Natural killer cell (primary cell): ENCODE measurements around the gene FXYD7. TPM values are rescaled to one million over a fixed set of nuclear protein-coding genes. Genes with fewer than 3 reads are reported as not detected.

ENCODE experiments used
- ATAC-seq, 3 donors: fragments of 150-1000 bp in 2 of 3; fragments of 200-7000 bp in 1 of 3; cut with Tn5 transposase; 1 replicate in 1 of 3; 2 replicates in 2 of 3; pipeline ENCODE4 v1.10.0; 2021; ENCODE audit warnings: mild to moderate bottlenecking in 2 of 3, moderate library complexity in 2 of 3
- DNase-seq, 2 donors: peaks; one replicate each; pipeline versions ENCODE4 v3.0.0 to v3.0.0-alpha.2; 2013 to 2021; ENCODE audit warnings: mixed read lengths in 1 of 2
- H3K27ac ChIP-seq: one replicate; pipeline ENCODE4 v1.5.1; 2013; ENCODE audit warnings: mild to moderate bottlenecking, low read length
- H3K27me3 ChIP-seq: one replicate; pipeline ENCODE4 v1.6.1; 2013; ENCODE audit warnings: low read length; ENCODE audit not compliant: control insufficient read depth, insufficient read depth
- H3K36me3 ChIP-seq: one replicate; pipeline ENCODE4 v1.6.1; 2013; ENCODE audit warnings: low read length; ENCODE audit not compliant: control insufficient read depth, insufficient read depth
- H3K4me1 ChIP-seq: one replicate; pipeline ENCODE4 v1.6.1; 2013; ENCODE audit warnings: low read length; ENCODE audit not compliant: control insufficient read depth, insufficient read depth
- H3K4me3 ChIP-seq: one replicate; pipeline ENCODE4 v1.5.1; 2013; ENCODE audit warnings: low read length
- H3K9me3 ChIP-seq: one replicate; pipeline ENCODE4 v1.6.1; 2013; ENCODE audit warnings: low read length; ENCODE audit not compliant: control insufficient read depth, insufficient read depth
- H3K27ac Mint-ChIP-seq, 2 donors: one replicate each; pipeline ENCODE4 v1.8.0; 2022; ENCODE audit warnings: mild to moderate bottlenecking in 2 of 2, mixed read lengths in 2 of 2, moderate library complexity in 1 of 2
- H3K27me3 Mint-ChIP-seq, 2 donors: one replicate each; pipeline ENCODE4 v1.8.0; 2022; ENCODE audit warnings: low read depth in 2 of 2, mixed read lengths in 2 of 2
- H3K36me3 Mint-ChIP-seq: one replicate; pipeline ENCODE4 v1.8.0; 2022; ENCODE audit warnings: mixed read lengths
- H3K4me1 Mint-ChIP-seq, 2 donors: one replicate each; pipeline ENCODE4 v1.8.0; 2022; ENCODE audit warnings: mixed read lengths in 2 of 2
- H3K4me3 Mint-ChIP-seq: one replicate; pipeline ENCODE4 v1.8.0; 2022; ENCODE audit warnings: mild to moderate bottlenecking, moderate library complexity, mixed read lengths
- H3K9me3 Mint-ChIP-seq, 2 donors: one replicate each; pipeline ENCODE4 v1.8.0; 2022; ENCODE audit warnings: mixed read lengths in 2 of 2
- CTCF ChIP-seq: fragments of 200-600 bp; IDR thresholded peaks from one replicate; pipeline ENCODE4 v1.8.0; 2022; ENCODE audit warnings: antibody characterized with exemption
- WGBS: methylation state at CpG from one replicate; pipeline ENCODE4 v1.1.7; 2013; ENCODE audit warnings: missing lambda C conversion rate; ENCODE audit not compliant: insufficient coverage; 5-methylcytosine and 5-hydroxymethylcytosine counted together
- intact Hi-C: fragments of 100-400 bp; cut with micrococcal nuclease; formaldehyde crosslinking; loops from one replicate; pipeline ENCODE4 v1.14.2; 2022
- total RNA-seq, 4 donors: library from RNA; stranded (reverse); fragments of 120-200 nt in 1 of 4; gene quantifications; one replicate each; pipeline versions ENCODE4 v1.2.3 to v1.2.4, GENCODE V29; 2013 to 2022

Gene FXYD7
- total RNA-seq, 3 donors from 2014 or later (not counting 1 experiment from before 2014, with no cell fraction given): 4.0 to 5.4 (median 4.9) TPM

DNA sequence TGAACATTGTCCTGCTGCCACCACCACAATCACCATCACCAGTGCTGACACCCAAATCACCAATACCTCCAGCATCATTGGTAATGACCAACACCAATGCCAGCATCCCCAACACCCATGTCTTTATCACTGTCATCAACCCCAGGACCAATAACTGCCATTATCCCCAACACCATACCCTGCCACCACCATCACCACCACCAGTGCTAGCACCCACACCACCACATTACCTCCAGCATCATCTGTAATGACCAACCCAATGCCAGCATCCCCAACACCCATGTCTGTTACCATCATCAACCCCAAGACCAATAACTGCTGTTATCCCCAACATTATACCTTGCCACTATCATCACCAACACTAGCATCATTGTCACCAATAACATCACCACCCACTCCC lies 10.8 kb upstream of the FXYD7 start:
- Mint-ChIP-seq H3K27me3 (peaks cover 0 to 6% of the 10 kb centered on the region in 2 donors), H3K36me3 (no peaks in the 10 kb centered on the region), H3K4me1 (peaks cover 0 to 3% of the 10 kb centered on the region in 2 donors), H3K27ac (no peak overlapping the region), H3K4me3 (no peak overlapping the region), H3K9me3 (peaks cover 0 to 4% of the 10 kb centered on the region in 2 donors)
- Histone ChIP-seq H3K27ac (no peak overlapping the region), H3K9me3 (no peaks in the 10 kb centered on the region), H3K36me3 (no peaks in the 10 kb centered on the region), H3K4me3 (no peak overlapping the region), H3K27me3 (no peaks in the 10 kb centered on the region), H3K4me1 (peaks cover 4% of the 10 kb centered on the region)
- ATAC-seq: no peak
- TF ChIP-seq CTCF: no peak
- DNase-seq: no peak
- intact Hi-C loops: no loop called here

GRCh38 chr19:35133826-35134225 lies 9.2 kb upstream of the FXYD7 start:
- intact Hi-C loops: no loop called here
- peaks cover 0 to 12% of the 10 kb centered on the region in 2 donors for H3K27me3 Mint-ChIP-seq
- H3K27ac ChIP-seq: no peak overlapping the region
- WGBS: 93% methylated on average over 11 of the region's 11 CpGs
- H3K4me3 ChIP-seq: no peak overlapping the region
- peaks cover 4% of the 10 kb centered on the region for H3K4me1 ChIP-seq
- H3K27me3 ChIP-seq: no peaks in the 10 kb centered on the region
- no peak overlapping the region for H3K4me3 Mint-ChIP-seq
- DNase-seq (no peak), ATAC-seq (no peak)
- no peak overlapping the region for H3K27ac Mint-ChIP-seq
- H3K36me3 Mint-ChIP-seq: no peaks in the 10 kb centered on the region
- TF ChIP-seq CTCF: no peak
- no peaks in the 10 kb centered on the region for H3K36me3 ChIP-seq
- peaks cover 0 to 4% of the 10 kb centered on the region in 2 donors for H3K9me3 Mint-ChIP-seq
- no peaks in the 10 kb centered on the region for H3K9me3 ChIP-seq
- H3K4me1 Mint-ChIP-seq: peaks cover 0 to 11% of the 10 kb centered on the region in 2 donors

- intact Hi-C loops: loop anchor here (1.0 kb wide), 1 partner anchor 67 kb away; no protein-coding TSS in a partner anchor
Observed at GRCh38 chr19:35134601-35135242, 8.3 kb upstream of the FXYD7 start, which contains the start of gene LGI4. Gene LGI4 (minus strand): TSS chr19:35135059. CDS start chr19:35134680, 379 bp downstream.

More at GRCh38 chr19:35134601-35135242, 8.3 kb upstream of the FXYD7 start, which contains the start of gene LGI4:
- WGBS: 96% methylated on average over 13 of the region's 15 CpGs
- no peaks in the 10 kb centered on the region for H3K9me3 ChIP-seq
- no peaks in the 10 kb centered on the region for H3K27me3 ChIP-seq
- DNase-seq: no peak
- H3K36me3 ChIP-seq: no peaks in the 10 kb centered on the region
- no peak within 1 kb of the TSS for H3K4me3 ChIP-seq
- peaks cover 0 to 11% of the 10 kb centered on the region in 2 donors for H3K4me1 Mint-ChIP-seq
- H3K27ac ChIP-seq: no peak within 1 kb of the TSS
- ATAC-seq: no peak
- H3K4me3 Mint-ChIP-seq: no peak within 1 kb of the TSS
- H3K27ac Mint-ChIP-seq: no peak within 1 kb of the TSS
- H3K27me3 Mint-ChIP-seq: peaks cover 0 to 12% of the 10 kb centered on the region in 2 donors
- no peak for TF ChIP-seq CTCF
- H3K9me3 Mint-ChIP-seq: peaks cover 0 to 4% of the 10 kb centered on the region in 2 donors
- H3K4me1 ChIP-seq: peaks cover 4% of the 10 kb centered on the region
- no peaks in the 10 kb centered on the region for H3K36me3 Mint-ChIP-seq
